Medulla oblongata (tissue), 1 donor: ENCODE data around the gene GABRG3.

Source experiments
- DNase-seq: peaks from one replicate; pipeline ENCODE4 v3.0.0-alpha.2; 2015; ENCODE audit errors: extremely low spot score

The GABRG3 gene

GRCh38 chr15:26970712-26971210 is at the start of gene GABRG3:
GABRG3 (plus strand) TSS chr15:26971181.
- no peak for DNase-seq

DNA sequence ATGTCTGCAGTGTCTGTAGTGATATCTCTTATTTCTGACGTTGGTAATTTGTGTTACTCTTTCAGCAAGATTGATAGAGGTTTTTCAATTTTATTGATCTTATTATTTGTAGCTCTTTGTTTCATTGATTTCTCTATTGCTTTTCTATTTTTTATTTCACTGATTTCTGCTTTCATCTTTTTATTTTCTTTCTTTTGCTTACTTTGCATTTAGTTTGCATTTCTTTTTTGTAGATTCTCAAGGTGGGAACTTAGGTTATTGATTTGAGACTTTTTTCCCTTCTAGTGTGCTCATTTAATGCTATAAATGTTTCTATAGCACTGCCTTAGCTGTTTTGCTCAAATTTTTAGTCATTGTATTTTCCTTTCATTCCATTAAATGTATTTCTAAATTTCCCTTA is 49.5 kb upstream of the GABRG3 start:
- no peak for DNase-seq

- no peak for DNase-seq
Measured at GRCh38 chr15:26926081-26926480, 44.9 kb upstream of the GABRG3 start.

DNA sequence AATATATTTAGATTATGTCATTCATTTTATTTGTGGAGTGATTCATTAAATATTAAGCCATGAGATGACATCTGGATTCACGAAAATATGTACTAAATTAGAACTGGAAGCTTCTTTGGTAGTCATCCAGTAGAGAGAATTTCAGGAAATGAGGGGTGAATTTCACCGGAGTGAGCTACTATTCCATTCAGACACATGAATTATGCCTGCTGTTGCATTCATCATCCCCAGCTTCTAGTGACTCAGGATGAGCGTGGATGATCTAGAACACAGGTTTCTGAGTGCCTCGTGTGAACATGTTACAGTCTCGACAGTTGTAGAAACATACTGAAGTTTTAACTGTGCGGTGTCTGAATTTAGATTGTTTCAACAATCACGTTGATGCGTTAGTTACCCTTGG is 42.9 kb upstream of the GABRG3 start:
- no peak for DNase-seq

DNA sequence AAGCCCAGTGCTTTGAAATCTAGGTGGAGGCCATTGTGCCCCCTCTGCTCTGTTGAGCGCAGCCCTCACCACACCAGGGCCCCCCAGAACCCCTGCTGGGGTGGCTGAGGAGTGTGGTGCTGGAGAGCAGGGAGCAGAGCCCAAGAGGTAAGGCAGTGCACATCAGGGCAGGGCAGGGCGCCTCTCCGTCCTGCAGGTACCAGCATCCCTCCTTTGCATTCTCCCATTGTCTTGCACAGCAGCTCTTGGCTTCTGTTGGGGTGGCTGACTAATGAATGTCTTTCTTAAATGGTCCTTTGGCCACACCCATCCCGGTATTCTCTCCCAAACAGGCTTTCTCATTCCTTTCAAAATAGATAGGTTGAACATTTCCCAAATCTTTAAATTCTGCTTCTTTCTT is 41.4 kb upstream of the GABRG3 start:
- no peak for DNase-seq

DNA sequence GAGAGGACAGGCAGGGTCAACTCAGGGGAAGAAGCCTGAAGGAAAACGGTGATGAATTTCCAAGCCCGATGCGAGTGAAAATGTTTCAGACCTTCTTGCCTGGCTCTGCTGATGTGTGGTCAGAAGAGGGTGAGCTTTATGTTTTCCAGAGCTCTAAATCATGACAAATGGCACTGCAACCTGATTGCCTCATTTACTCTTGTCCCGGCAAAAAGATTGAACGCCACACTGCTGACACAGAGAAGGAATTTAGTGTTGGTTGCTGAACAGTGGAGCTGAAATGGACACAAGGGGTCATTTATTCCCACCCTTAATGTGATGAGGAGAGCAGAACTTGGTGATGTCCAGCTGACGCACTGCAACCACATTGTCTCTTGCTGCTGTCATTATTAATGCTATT is 36.1 kb upstream of the GABRG3 start:
- DNase-seq: no peak

- DNase-seq: no peak
Measured at GRCh38 chr15:26935322-26935721, 35.7 kb upstream of the GABRG3 start.

DNA sequence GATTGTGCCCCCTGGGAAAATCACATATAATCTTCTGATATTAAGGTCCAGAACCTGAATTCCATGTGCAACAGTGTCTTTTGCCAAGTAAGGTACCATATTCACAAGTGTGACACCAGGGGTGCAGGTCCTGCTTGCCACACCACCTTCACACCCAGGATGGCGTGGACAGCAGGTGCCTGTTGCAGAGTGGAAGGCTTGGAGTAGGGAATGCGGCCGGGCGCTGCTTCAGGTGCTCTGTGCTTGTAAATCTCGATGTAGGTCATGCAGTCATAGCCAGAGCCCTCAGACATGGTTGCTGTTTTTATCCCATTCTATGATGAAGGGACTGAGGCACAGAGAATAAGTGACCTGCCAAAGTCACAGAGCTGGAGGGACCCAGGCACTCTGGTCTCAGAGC is 34.5 kb upstream of the GABRG3 start:
- DNase-seq: no peak

DNA sequence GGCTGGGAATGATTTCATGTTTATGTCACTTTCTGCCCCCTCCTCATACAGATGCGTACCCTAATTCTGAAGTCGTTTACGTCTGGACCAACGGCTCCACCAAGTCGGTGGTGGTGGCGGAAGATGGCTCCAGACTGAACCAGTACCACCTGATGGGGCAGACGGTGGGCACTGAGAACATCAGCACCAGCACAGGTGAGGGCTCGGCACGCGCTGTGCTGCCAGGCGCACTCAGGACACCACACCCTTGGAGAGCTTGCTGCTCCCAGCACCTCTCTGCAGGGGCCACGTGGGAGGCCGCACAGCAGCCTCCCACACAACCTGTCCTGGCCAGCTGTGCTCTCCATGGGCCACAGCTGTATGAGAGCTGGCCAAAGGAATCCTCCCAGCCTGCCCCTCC is 33.8 kb upstream of the GABRG3 start:
- no peak for DNase-seq

DNA sequence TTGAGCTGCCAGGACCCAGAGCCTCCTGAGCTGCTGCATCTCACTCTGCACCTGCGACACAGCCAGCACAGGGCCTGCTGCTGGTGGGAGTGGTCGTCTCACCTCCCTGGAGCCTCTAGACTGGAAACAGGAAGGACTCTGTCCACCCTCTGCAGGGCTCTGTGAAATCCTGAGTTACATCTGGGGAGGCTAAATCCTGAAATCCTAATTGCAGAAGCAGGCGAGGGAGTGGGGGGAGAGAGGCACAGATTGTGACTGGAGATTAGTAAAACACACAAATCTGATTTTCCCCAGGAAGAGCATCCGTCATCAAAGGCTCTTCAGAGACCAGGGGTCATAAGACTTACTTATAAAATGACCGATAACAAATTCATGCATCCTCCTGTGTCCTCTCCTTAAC is 31.6 kb upstream of the GABRG3 start:
- DNase-seq: no peak

DNA sequence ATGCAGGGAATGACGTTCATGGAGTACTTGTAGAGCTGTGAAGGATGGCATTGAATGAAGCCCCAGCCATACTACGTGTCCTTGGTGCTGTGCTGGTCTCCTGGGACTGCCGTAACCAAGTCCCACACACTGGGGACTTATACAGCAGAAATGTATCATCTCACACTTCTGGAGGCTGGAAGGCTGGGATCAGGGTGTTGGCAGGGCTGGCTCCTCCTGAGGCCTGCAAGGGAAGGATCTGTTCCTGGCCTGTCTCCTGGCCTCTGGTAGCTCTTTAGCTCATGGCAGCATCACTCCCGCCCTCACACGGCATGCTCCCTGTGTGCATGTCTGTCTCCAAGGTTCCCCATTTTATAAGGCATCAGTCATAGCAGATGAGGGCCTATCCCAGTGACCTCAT is 29.5 kb upstream of the GABRG3 start:
- DNase-seq: no peak

DNA sequence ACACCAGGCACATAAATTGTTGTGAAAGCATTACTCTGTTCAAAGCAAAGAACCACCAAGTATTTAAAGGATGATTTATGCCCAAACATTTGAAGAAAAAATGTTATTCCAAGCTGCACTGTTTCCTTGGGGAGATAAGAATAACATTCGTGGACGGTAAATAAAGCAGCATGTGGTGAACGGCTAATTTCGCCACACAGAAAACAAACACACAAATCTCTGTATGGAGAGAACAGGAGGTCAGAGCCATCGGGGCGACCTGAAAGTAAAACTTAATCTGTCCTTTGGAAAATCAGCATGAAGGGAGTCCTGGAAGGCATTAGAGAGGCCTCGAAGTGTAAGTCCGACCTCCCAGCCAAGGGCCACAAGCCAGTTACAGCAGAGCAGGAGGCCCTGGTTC is 27.1 kb upstream of the GABRG3 start:
- DNase-seq: no peak

DNA sequence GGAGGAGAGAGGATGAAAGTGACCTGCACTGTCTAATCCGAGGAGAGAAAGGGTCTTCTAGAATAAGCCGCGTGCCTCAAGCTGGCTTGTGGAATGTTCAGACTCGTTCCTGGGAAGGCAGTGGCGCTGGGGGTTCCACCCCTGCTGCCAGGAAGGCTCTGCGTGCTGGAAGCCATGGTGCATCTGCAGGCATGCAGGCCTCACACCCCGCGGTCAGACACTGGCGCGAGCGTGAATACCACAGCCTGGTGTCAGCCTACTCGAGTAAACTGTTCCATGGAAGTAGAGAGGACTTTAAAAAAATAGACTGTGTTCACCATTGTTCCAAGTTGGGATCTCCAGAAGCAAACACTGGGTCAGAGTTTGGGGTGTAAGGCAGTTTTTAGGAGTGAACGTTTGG is 25.9 kb upstream of the GABRG3 start:
- no peak for DNase-seq

DNA sequence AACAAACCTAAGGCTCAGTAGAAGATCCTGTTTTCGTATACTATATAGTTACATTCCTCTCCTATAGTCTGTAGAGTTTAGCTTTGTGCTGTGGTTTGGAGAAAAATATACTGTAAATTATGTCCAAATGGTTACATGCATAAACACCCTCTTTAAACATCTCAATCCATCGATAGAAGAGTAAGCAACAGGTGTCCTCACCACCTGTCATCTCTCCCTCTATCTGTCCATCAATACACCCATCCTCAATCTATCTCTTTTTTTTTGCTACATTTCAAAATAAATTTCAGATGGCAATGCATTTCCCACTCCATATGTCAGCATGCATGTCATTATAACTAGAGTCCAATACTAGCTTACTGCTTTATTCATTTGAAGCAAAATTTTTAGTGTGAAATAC is 21.0 kb upstream of the GABRG3 start:
- no peak for DNase-seq

DNA sequence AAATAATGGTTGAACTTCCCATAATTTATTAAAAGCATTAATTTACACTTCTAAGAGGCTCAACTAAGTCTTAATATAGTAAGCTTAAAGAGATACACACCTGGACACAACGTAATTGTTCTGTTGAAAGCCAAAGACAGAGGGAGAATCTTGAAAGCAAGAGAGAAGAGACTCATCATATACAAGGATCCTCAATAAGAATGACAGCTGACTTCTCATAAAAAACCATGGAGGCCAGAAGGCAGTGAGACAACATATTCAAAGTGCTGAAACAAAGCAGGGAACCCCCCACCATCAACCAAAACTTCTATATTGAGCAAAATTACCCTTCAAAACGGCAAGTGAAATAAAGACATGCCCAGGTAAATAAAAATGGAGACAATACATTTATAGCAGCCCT is 16.6 kb upstream of the GABRG3 start:
- no peak for DNase-seq

DNA sequence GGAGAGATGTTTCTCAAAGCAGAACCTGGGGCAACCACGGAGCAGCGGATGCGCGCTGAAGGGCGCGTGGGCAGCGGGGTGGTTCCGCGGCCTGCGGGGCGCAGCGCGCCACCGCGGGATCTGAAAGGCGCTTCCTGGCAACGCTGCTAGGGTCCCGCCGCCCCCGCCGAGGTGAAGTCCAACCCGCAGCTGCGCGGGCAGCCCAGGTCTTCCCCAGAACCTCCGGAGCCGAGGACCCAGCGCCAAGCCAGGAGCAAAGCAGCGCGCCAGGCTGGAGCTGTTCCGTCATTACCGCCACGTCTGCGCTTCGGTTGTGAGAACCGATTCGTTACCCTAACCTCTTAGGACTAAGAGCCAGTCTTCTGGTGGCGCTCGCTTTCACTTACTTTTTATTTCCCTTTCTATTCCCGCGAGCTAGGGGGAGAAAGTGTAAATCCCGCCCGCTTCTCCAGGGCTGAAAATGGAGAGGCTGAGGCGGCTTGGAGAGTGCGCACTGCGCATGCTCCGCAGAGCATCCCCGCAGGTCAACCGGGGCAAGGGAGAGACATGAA is 3.2 kb upstream of the GABRG3 start:
- DNase-seq: no peak

DNA sequence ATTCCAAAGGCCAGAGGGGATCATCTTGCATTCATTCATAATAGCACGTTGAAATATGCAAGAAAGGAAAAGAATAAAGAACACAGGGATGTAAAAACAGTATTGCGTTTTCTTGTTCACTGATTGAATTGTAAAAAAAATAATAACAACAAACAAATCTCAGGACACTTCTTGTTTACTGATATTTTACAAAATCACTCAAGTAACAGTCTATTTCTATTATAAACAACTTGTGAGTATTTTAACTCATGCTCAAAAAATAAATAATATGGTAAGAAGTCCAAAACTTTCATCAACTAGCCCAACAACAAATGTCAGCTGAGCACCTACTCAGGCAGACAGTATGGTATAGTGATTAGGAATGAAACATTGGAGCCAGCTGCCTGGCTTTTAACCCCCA is 2.2 kb upstream of the GABRG3 start:
- no peak for DNase-seq

- no peak for DNase-seq
Measured at GRCh38 chr15:26971271-26972018, 464 bp downstream of the GABRG3 start.

DNA sequence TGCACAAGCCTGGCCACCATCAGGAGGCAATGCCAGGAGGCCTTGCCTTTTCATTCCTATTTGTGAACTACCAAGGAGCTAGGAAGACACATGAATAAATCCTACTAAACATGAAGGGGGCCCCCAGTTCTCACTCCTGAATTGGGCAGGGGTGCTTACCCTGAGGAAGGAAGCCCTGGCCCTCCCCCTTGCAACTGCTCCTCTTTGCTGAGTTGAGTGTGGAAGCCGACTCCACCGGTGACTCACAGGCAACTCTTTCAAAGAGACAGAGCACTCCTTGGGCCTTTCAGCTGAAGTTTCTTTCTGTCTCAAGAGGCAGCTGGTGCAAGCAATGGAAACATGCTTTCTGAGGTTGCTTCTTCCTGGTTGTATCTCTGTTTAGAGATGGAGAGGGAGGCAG is 1.7 kb downstream of the GABRG3 start:
- no peak for DNase-seq

- DNase-seq: no peak
Measured at GRCh38 chr15:26974120-26974780, 3.3 kb downstream of the GABRG3 start.

GRCh38 chr15:26981492-26981891 is 10.5 kb downstream of the GABRG3 start:
- DNase-seq: no peak

DNA sequence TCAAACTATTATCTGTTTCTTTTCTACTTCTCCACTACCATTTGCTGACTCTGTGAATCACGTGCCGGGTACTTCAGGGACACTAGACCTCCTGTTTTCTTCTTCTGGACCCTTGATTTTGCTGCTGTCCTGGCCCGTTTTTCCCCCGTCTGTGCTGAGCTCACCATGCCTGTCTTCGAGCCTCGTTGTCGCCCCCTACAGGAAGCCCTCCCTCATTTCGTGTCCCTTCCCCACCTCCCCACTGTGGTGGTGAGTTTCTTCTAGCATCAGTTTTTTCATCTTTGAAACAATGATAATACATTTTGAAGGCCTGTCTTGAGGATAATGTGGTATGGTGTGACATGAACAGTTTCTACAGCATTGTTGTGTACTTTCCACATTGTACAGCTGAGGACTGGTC is 12.8 kb downstream of the GABRG3 start:
- no peak for DNase-seq

- no peak for DNase-seq
Measured at GRCh38 chr15:26985050-26985449, 14.1 kb downstream of the GABRG3 start.
